A375 (cell line): ENCODE measurements around the gene RIOX2. TPM values are rescaled to one million over a fixed set of nuclear protein-coding genes. Genes with fewer than 3 reads are reported as not detected.

ENCODE experiments used
- total RNA-seq: library from RNA; depleted of rRNA; stranded (reverse); fragments of >200 nt; shearing (Covaris generic); gene quantifications from 2 replicates; pipeline ENCODE4 v1.2.3, GENCODE V29; 2014; rRNA removed

Gene RIOX2
- 45.0 and 45.9 TPM in 2 replicates for total RNA-seq

GRCh38 chr3:97971679-97972567 is at the start of gene RIOX2:
TSS of gene RIOX2 (minus strand) at chr3:97972431. CDS start at chr3:97967593, 4,838 bp downstream.

Other genes starting within 250 kb of the RIOX2 start
- 3.5 and 9.5 TPM in 2 replicates for gene ARL6, start 207.7 kb downstream of the RIOX2 start, total RNA-seq
- 7.5 and 9.4 TPM in 2 replicates for gene CRYBG3, start 150.4 kb downstream of the RIOX2 start, total RNA-seq
- gene GABRR3, start 62.9 kb upstream of the RIOX2 start, total RNA-seq: not detected in 2 replicates
- not detected in 2 replicates for gene OR5AC2, start 114.7 kb upstream of the RIOX2 start, total RNA-seq
- not detected in 2 replicates for gene OR5H1, start 158.3 kb upstream of the RIOX2 start, total RNA-seq
- gene OR5H14, start 175.0 kb upstream of the RIOX2 start, total RNA-seq: not detected in 2 replicates
- gene OR5H15, start 194.3 kb upstream of the RIOX2 start, total RNA-seq: not detected in 2 replicates